Measurements from ENCODE around the gene NAALADL1.

NAALADL1 gene

GRCh38 chr11:65095427-65095826, 37.1 kb upstream of the NAALADL1 start:
- H3K4me1 ChIP-seq (ENCODE audit: control insufficient read depth, insufficient read depth, low read length, poor library complexity, severe bottlenecking), result peaks cover 4% of the 10 kb centered on the region
- H3K36me3 ChIP-seq (ENCODE audit: control insufficient read depth, insufficient read depth, low read length), result peaks cover 16% of the 10 kb centered on the region
- WGBS, 2 experiments (ENCODE audit: insufficient coverage in 2 of 2), result 90% methylated on average over 19 to 22 of the region's 22 CpGs
- H3K27ac ChIP-seq (ENCODE audit: low read depth, low read length, severe bottlenecking), result no peak overlapping the region
- no peaks in the 10 kb centered on the region for H3K9me3 ChIP-seq (ENCODE audit: control insufficient read depth, low read length)
- peak overlapping the region; percentile 79 for H3K4me3 ChIP-seq (ENCODE audit: extremely low read depth, insufficient read depth, low read length, poor library complexity, severe bottlenecking)

GRCh38 chr11:65090628-65091027, 32.3 kb upstream of the NAALADL1 start:
- WGBS, 2 experiments (ENCODE audit: insufficient coverage in 2 of 2), result 100% methylated on average over 3 of the region's 4 CpGs

GRCh38 chr11:65089621-65090020, 31.3 kb upstream of the NAALADL1 start:
- Histone ChIP-seq H3K4me1 (ENCODE audit: control insufficient read depth, insufficient read depth, low read length, poor library complexity, severe bottlenecking) (peaks cover 7% of the 10 kb centered on the region), H3K36me3 (ENCODE audit: control insufficient read depth, insufficient read depth, low read length) (peaks cover 48% of the 10 kb centered on the region), H3K27ac (ENCODE audit: low read depth, low read length, severe bottlenecking) (no peak overlapping the region), H3K9me3 (ENCODE audit: control insufficient read depth, low read length) (no peaks in the 10 kb centered on the region), H3K4me3 (ENCODE audit: extremely low read depth, insufficient read depth, low read length, poor library complexity, severe bottlenecking) (no peak overlapping the region)
- whole genome bisulfite sequencing, 2 experiments (ENCODE audit: insufficient coverage in 2 of 2), result 93 to 100% methylated on average over 2 to 3 of the region's 4 CpGs

More at GRCh38 chr11:65090628-65091027, 32.3 kb upstream of the NAALADL1 start:
- Histone ChIP-seq H3K36me3 (ENCODE audit: control insufficient read depth, insufficient read depth, low read length) (peaks cover 41% of the 10 kb centered on the region), H3K27ac (ENCODE audit: low read depth, low read length, severe bottlenecking) (no peak overlapping the region), H3K4me3 (ENCODE audit: extremely low read depth, insufficient read depth, low read length, poor library complexity, severe bottlenecking) (no peak overlapping the region), H3K4me1 (ENCODE audit: control insufficient read depth, insufficient read depth, low read length, poor library complexity, severe bottlenecking) (no peaks in the 10 kb centered on the region), H3K9me3 (ENCODE audit: control insufficient read depth, low read length) (no peaks in the 10 kb centered on the region)

GRCh38 chr11:65087827-65088226, 29.5 kb upstream of the NAALADL1 start:
- Histone ChIP-seq H3K36me3 (ENCODE audit: control insufficient read depth, insufficient read depth, low read length) (peaks cover 48% of the 10 kb centered on the region), H3K4me1 (ENCODE audit: control insufficient read depth, insufficient read depth, low read length, poor library complexity, severe bottlenecking) (peaks cover 13% of the 10 kb centered on the region), H3K27ac (ENCODE audit: low read depth, low read length, severe bottlenecking) (no peak overlapping the region), H3K9me3 (ENCODE audit: control insufficient read depth, low read length) (no peaks in the 10 kb centered on the region), H3K4me3 (ENCODE audit: extremely low read depth, insufficient read depth, low read length, poor library complexity, severe bottlenecking) (no peak overlapping the region)
- 95 to 99% methylated on average over 8 to 10 of the region's 15 CpGs for WGBS, 2 experiments (ENCODE audit: insufficient coverage in 2 of 2)

- WGBS, 2 experiments (ENCODE audit: insufficient coverage in 2 of 2), result 95 to 96% methylated on average over 11 of the region's 11 CpGs
- H3K4me1 ChIP-seq (ENCODE audit: control insufficient read depth, insufficient read depth, low read length, poor library complexity, severe bottlenecking), result peaks cover 17% of the 10 kb centered on the region
- peaks cover 54% of the 10 kb centered on the region for H3K36me3 ChIP-seq (ENCODE audit: control insufficient read depth, insufficient read depth, low read length)
- H3K4me3 ChIP-seq (ENCODE audit: extremely low read depth, insufficient read depth, low read length, poor library complexity, severe bottlenecking), result no peak overlapping the region
- H3K9me3 ChIP-seq (ENCODE audit: control insufficient read depth, low read length), result no peaks in the 10 kb centered on the region
- no peak overlapping the region for H3K27ac ChIP-seq (ENCODE audit: low read depth, low read length, severe bottlenecking)
Observed at GRCh38 chr11:65087216-65087615, 28.9 kb upstream of the NAALADL1 start.

GRCh38 chr11:65086809-65087208, 28.5 kb upstream of the NAALADL1 start:
- 89 to 95% methylated on average over 5 to 6 of the region's 9 CpGs for whole genome bisulfite sequencing, 2 experiments (ENCODE audit: insufficient coverage in 2 of 2)
- no peaks in the 10 kb centered on the region for H3K9me3 ChIP-seq (ENCODE audit: control insufficient read depth, low read length)
- no peak overlapping the region for H3K4me3 ChIP-seq (ENCODE audit: extremely low read depth, insufficient read depth, low read length, poor library complexity, severe bottlenecking)
- H3K36me3 ChIP-seq (ENCODE audit: control insufficient read depth, insufficient read depth, low read length), result peaks cover 58% of the 10 kb centered on the region
- H3K27ac ChIP-seq (ENCODE audit: low read depth, low read length, severe bottlenecking), result no peak overlapping the region
- H3K4me1 ChIP-seq (ENCODE audit: control insufficient read depth, insufficient read depth, low read length, poor library complexity, severe bottlenecking), result peaks cover 17% of the 10 kb centered on the region

GRCh38 chr11:65085446-65085845, 27.1 kb upstream of the NAALADL1 start:
- Histone ChIP-seq H3K36me3 (ENCODE audit: control insufficient read depth, insufficient read depth, low read length) (peaks cover 72% of the 10 kb centered on the region), H3K4me3 (ENCODE audit: extremely low read depth, insufficient read depth, low read length, poor library complexity, severe bottlenecking) (peak overlapping the region; percentile 85), H3K27ac (ENCODE audit: low read depth, low read length, severe bottlenecking) (no peak overlapping the region), H3K4me1 (ENCODE audit: control insufficient read depth, insufficient read depth, low read length, poor library complexity, severe bottlenecking) (peaks cover 17% of the 10 kb centered on the region), H3K9me3 (ENCODE audit: control insufficient read depth, low read length) (no peaks in the 10 kb centered on the region)
- 97 to 100% methylated on average over 1 to 4 of the region's 4 CpGs for WGBS, 2 experiments (ENCODE audit: insufficient coverage in 2 of 2)

- Histone ChIP-seq H3K4me3 (ENCODE audit: extremely low read depth, insufficient read depth, low read length, poor library complexity, severe bottlenecking) (peak overlapping the region; percentile 85), H3K9me3 (ENCODE audit: control insufficient read depth, low read length) (no peaks in the 10 kb centered on the region), H3K27ac (ENCODE audit: low read depth, low read length, severe bottlenecking) (peak overlapping the region; percentile 98), H3K4me1 (ENCODE audit: control insufficient read depth, insufficient read depth, low read length, poor library complexity, severe bottlenecking) (peaks cover 17% of the 10 kb centered on the region), H3K36me3 (ENCODE audit: control insufficient read depth, insufficient read depth, low read length) (peaks cover 75% of the 10 kb centered on the region)
- 55 to 57% methylated on average over 22 of the region's 23 CpGs for WGBS, 2 experiments (ENCODE audit: insufficient coverage in 2 of 2)
Observed at GRCh38 chr11:65084598-65085375, 26.4 kb upstream of the NAALADL1 start.

- Histone ChIP-seq H3K36me3 (ENCODE audit: control insufficient read depth, insufficient read depth, low read length) (peaks cover 74% of the 10 kb centered on the region), H3K4me3 (ENCODE audit: extremely low read depth, insufficient read depth, low read length, poor library complexity, severe bottlenecking) (peak within 1 kb of the TSS; percentile 85), H3K4me1 (ENCODE audit: control insufficient read depth, insufficient read depth, low read length, poor library complexity, severe bottlenecking) (peaks cover 17% of the 10 kb centered on the region), H3K27ac (ENCODE audit: low read depth, low read length, severe bottlenecking) (peak within 1 kb of the TSS; percentile 98), H3K9me3 (ENCODE audit: control insufficient read depth, low read length) (no peaks in the 10 kb centered on the region)
- WGBS, 2 experiments (ENCODE audit: insufficient coverage in 2 of 2), result 1% methylated on average over 50 to 59 of the region's 79 CpGs
Observed at GRCh38 chr11:65083834-65084597, 25.7 kb upstream of the NAALADL1 start, which contains the start of the genes CDCA5 and ZFPL1. CDCA5 (minus strand) TSS chr11:65084040; CDS start chr11:65083978, 62 bp downstream. ZFPL1 (plus strand) TSS chr11:65084222; CDS start chr11:65084699, 477 bp downstream.

- Histone ChIP-seq H3K4me3 (ENCODE audit: extremely low read depth, insufficient read depth, low read length, poor library complexity, severe bottlenecking) (peak overlapping the region; percentile 85), H3K4me1 (ENCODE audit: control insufficient read depth, insufficient read depth, low read length, poor library complexity, severe bottlenecking) (peaks cover 17% of the 10 kb centered on the region), H3K36me3 (ENCODE audit: control insufficient read depth, insufficient read depth, low read length) (peaks cover 74% of the 10 kb centered on the region), H3K9me3 (ENCODE audit: control insufficient read depth, low read length) (no peaks in the 10 kb centered on the region), H3K27ac (ENCODE audit: low read depth, low read length, severe bottlenecking) (peak overlapping the region; percentile 98)
- WGBS, 2 experiments (ENCODE audit: insufficient coverage in 2 of 2), result 1 to 4% methylated on average over 6 to 7 of the region's 13 CpGs
Observed at GRCh38 chr11:65083134-65083833, 24.9 kb upstream of the NAALADL1 start.

All from mesodermal cell (in vitro differentiated cells).